RPMI8226 (cell line): Measurements from ENCODE around the gene CRELD1.
"Not testable (repeated sequence)": the region's sequence is repeated elsewhere in the genome, so short reads cannot be mapped to it uniquely, and the experiment has no call there.

Source experiments
- DNase-seq: peaks from one replicate; pipeline ENCODE4 v3.0.0-alpha.2; 2015

CRELD1 gene

GRCh38 chr3:9935966-9936510 lies 2.4 kb downstream of the CRELD1 start:
- no peak for DNase-seq

GRCh38 chr3:9937486-9938238 lies 4.0 kb downstream of the CRELD1 start:
- DNase-seq = no peak

GRCh38 chr3:9938966-9939365 lies 5.3 kb downstream of the CRELD1 start:
- DNase-seq = no peak

- not testable (repeated sequence) for DNase-seq
Measured at GRCh38 chr3:9939906-9940305, 6.3 kb downstream of the CRELD1 start.

GRCh38 chr3:9940746-9941145 lies 7.1 kb downstream of the CRELD1 start:
- no peak for DNase-seq

GRCh38 chr3:9942164-9942563 lies 8.5 kb downstream of the CRELD1 start:
- no peak for DNase-seq

- no peak for DNase-seq
Measured at GRCh38 chr3:9942934-9943690, 9.5 kb downstream of the CRELD1 start.

GRCh38 chr3:9944271-9944670 lies 10.6 kb downstream of the CRELD1 start:
- DNase-seq = no peak

GRCh38 chr3:9945358-9945757 lies 11.7 kb downstream of the CRELD1 start:
- no peak for DNase-seq

- peak; percentile 79 for DNase-seq
Measured at GRCh38 chr3:9946112-9947024, 12.7 kb downstream of the CRELD1 start.

GRCh38 chr3:9947025-9947995 lies 13.7 kb downstream of the CRELD1 start:
- DNase-seq = no peak

GRCh38 chr3:9948586-9948985 lies 15.0 kb downstream of the CRELD1 start:
- DNase-seq = no peak

GRCh38 chr3:9949115-9949514 lies 15.5 kb downstream of the CRELD1 start:
- DNase-seq = no peak

GRCh38 chr3:9949626-9950025 lies 16.0 kb downstream of the CRELD1 start:
- no peak for DNase-seq

- no peak for DNase-seq
Measured at GRCh38 chr3:9951126-9951525, 17.5 kb downstream of the CRELD1 start.

- DNase-seq = no peak
Measured at GRCh38 chr3:9951598-9951961, 17.9 kb downstream of the CRELD1 start.

- DNase-seq = peak; percentile 62
Measured at GRCh38 chr3:9951962-9952805, 18.6 kb downstream of the CRELD1 start, which contains the start of gene PRRT3. PRRT3 (minus strand) TSS chr3:9952408; CDS start chr3:9950115, 2,293 bp downstream.

- DNase-seq = no peak
Measured at GRCh38 chr3:9955067-9955502, 21.5 kb downstream of the CRELD1 start.

- no peak for DNase-seq
Measured at GRCh38 chr3:9955611-9956352, 22.1 kb downstream of the CRELD1 start.

- no peak for DNase-seq
Measured at GRCh38 chr3:9957214-9957613, 23.6 kb downstream of the CRELD1 start.
